Limb (tissue), 2 donors: ENCODE results near the gene HSPA1L.
"Not testable (repeated sequence)": the region's sequence is repeated elsewhere in the genome, so short reads cannot be mapped to it uniquely, and the experiment has no call there.

Experiments
- DNase-seq, 2 donors: peaks; one replicate each; pipeline ENCODE4 v3.0.0-alpha.2; 2016; ENCODE audit errors: extremely low spot score in 2 of 2

Gene HSPA1L

DNA sequence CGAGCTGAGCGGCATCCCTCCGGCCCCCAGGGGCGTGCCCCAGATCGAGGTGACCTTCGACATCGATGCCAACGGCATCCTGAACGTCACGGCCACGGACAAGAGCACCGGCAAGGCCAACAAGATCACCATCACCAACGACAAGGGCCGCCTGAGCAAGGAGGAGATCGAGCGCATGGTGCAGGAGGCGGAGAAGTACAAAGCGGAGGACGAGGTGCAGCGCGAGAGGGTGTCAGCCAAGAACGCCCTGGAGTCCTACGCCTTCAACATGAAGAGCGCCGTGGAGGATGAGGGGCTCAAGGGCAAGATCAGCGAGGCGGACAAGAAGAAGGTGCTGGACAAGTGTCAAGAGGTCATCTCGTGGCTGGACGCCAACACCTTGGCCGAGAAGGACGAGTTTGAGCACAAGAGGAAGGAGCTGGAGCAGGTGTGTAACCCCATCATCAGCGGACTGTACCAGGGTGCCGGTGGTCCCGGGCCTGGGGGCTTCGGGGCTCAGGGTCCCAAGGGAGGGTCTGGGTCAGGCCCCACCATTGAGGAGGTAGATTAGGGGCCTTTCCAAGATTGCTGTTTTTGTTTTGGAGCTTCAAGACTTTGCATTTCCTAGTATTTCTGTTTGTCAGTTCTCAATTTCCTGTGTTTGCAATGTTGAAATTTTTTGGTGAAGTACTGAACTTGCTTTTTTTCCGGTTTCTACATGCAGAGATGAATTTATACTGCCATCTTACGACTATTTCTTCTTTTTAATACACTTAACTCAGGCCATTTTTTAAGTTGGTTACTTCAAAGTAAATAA is 2.2 kb upstream of the HSPA1L start:
- not testable (repeated sequence) for DNase-seq

- DNase-seq: peak; percentile 96 to 97
Observed at GRCh38 chr6:31814677-31815024, 432 bp downstream of the HSPA1L start.

DNA sequence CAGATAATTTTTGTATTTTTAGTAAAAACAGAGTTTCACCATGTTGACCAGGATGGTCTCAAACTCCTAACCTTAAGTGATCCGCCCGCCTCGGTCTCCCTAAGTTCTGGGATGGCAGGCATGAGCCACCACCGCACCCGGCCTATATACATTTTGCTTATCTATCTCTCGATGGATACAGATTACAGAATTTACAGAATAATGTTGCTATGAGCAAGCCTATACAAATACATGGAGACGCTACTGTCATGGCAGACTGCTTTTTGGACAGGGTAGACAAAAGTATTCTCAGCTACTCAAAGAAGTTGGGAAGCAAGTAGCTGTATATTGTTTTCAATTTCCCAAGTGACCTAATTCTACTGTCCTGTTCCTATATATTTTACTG is 1.6 kb downstream of the HSPA1L start:
- DNase-seq: no peak

GRCh38 chr6:31811645-31812044 is 3.4 kb downstream of the HSPA1L start:
- DNase-seq: no peak

- not testable (repeated sequence) for DNase-seq
Observed at GRCh38 chr6:31808599-31808998, 6.5 kb downstream of the HSPA1L start.

DNA sequence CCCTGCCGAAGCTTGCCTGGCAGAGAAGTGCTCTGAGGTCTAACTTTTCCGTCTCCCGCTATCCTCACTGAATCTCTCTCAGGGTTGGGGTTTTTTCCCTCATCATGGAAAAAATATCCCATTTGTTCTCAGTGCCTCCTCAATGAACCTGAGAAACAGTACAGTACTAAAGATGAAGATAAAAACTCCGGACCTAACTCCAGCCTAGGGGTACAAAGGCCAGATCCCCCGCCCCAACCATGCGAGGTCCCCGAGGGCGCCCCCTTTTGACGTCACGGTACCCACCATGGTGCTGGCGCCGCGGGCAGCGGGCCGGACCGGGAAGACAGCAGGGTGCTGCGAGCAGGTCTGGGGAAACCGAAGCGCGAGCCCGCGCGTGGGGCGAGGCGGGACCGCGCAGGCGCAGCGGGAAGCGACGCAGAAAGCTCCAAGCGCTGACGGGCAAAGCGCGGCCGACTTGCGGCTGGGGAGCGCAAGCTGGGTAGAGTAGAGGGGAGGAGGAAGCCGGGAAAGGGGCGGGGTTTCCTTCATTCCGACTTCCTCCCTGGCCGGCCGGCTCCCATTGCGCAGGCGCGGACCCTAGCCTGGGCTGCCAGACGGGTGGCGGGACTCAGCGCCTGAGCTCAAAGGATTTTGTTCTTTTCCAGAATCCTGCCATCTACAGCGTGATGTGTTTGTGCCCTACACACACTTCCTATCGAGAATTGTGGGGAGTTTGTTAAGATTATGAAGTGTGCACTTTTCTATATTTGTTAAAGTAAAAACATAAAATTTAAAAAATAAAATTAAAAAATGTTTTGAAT is 8.4 kb downstream of the HSPA1L start, which contains the start of gene LSM2:
Gene LSM2, minus strand, starts transcription at position 497 of the 803 bp plus-strand sequence. Its CDS starts 209 bp downstream, at position 288.
- DNase-seq: peak; percentile 97 to 98

GRCh38 chr6:31805939-31806469 is 9.1 kb downstream of the HSPA1L start:
- no peak for DNase-seq

DNA sequence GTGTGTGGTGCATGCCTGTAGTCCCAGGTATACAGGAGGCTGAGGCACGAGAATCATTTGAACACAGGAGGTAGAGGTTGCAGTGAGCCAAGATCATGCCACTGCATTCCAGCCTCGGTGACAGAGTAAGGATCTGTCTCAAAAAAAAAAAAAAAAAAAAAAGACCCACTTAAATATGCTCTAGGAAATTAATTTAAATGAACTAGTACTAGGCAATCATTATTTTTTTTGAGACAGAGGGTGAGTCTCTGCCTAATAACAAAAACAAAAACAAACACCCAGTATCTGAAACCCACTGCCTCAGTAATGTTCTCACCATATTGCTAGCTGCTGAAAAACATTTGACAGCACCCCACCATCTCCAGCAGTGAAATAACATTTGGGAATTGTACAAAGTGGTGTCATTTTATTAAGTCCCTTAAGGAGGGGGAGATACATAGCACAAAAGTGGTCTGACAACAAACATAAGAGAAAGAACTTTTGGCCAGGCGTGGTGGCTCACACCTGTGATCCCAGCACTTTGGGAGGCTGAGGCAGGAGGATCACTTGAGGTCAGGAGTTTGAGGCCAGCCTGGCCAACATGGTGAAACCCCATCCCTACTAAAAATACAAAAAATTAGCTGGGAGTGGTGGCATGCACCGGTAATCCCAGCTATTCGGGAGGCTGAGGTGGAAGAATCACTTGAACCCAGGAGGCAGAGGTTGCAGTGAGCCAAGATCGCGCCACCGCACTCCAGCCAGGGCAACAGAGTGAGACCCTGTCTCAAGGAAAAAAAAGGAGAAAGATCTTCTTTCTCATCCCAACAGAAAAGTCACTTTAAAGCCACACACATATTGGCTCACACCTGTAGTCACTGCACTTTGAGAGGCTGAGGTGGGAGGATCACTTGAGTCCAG is 13.8 kb downstream of the HSPA1L start:
- not testable (repeated sequence) for DNase-seq

DNA sequence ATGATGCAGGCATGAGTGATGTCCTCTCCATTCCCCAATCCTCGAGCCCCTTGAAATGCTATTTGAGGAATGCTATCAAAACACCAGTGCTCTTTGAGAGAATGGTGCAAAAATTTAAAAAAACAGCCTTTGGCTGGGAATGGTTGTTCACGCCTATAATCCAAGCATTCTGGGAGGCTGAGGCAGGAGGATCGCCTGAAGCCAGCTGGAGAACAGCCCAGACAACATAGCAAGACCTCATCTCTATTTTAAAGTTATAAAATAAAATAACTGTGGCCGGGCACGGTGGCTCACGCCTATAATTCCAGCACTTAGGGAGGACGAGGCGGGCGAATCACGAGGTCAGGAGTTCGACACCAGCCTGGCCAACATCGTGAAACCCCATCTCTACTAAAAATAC is 15.3 kb downstream of the HSPA1L start:
- DNase-seq: no peak

DNA sequence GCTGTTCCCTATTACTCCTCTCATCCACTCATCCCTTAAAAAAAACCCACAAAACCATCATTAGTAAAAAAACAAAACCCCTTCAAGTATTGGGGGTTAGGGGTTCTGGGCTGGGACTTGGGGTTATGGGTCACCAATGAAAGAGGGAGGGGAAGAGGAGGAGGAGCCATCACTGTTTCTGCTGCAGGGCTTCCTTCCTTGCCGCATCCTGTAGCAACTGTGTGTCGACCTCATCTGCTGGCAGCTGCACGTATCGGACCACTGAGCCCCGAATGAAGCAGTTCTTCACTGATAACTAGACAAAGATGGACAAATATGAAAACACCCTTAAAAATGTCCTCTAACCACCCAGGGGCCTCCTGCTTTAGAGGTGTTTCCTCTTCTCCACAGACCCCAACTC is 17.5 kb downstream of the HSPA1L start:
- DNase-seq: no peak

DNA sequence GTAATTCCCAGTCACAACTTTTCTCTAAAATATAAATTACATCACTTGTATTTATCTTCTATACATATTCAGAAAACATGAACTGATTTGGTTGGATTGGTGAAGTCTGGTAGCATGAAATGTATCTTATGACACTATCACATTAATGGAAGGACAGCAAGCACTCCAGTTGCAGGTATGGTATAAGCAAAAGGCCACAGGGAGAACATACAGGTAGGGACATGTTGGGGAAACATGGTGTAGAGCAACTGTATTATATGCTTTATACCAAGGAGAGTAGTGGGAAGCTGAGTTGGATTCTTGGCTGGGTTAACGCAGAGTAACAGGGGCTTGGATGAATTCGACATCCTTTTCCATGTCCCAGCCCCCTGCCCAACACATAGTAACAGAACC is 18.1 kb downstream of the HSPA1L start:
- DNase-seq: no peak

DNA sequence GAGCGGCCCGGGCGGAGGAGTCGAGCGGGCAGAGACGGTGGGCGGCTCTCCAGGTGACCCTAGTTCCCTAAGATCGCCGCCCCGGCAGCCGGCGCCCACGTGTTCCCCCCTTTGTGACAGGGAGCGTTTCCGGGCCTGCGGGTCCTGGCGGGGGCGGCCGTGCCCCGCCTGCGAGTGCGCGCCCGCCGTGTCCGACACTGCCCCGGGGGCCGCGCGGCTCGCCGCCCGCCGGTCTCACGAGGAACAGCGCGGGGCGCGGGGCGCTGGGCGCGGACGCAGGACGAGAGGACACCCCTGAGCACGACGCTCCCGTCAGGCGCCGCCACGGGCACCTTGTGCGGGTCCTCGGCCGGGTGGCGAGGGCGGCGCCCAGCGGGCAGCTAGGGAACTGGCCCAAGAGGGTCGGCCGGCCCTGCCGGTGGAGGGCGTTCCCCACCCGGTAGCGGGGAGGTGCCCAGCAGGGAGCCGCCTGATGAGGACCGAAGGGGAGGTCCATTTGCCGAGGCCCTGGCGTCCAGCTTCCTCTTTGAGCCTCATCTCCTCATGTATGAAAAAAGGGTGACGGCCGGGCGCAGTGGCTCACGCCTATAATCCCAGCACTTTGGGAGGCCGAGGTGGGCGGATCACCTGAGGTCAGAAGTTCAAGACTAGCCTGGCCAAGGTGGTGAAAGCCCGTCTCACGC is 19.3 kb downstream of the HSPA1L start, which contains the start of gene VARS1:
Gene VARS1, minus strand, starts transcription at position 137 of the 683 bp plus-strand sequence. CDS start 535 bp downstream, outside the sequence.
- DNase-seq: peak; percentile 87 to 92

DNA sequence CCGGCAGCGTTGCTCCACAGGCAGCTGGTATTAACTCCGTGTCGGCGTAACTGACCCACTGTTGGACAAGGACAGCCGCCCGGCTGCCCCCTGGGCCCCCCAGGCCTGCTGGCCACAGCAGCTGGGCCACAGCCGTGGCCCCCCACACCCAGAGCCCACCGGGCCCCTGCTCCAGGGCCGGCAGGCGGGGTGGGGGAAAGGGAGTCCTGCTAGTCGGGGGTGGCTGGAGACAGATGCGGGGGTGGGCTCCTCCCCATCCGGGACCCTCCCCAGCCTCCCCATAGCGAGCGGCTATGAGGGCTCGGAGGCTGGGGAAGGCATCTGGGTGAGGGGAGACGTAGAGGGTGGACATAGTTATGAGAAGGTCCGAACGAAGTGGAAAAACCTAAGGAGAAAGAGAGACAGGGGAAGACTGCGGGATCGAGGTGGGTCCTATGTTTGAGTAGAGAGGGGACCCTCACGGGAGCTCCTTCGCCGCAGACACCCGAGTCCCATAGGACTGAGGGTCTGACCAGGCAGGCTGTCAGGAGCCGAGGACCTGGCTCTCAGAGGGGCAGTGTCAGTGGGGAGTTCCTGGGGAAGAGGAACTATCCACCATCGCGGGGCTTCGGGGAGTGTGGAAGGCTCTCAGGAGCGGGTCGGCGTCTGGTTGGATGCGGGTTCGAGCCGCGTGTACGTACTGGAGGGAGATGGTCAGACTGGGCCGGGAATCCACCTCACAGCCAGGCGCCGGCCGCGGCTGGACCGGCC is 20.0 kb downstream of the HSPA1L start:
- peak in 1 of 2 donors; percentile 54 for DNase-seq

GRCh38 chr6:31794294-31794865 is 20.7 kb downstream of the HSPA1L start:
- no peak for DNase-seq

DNA sequence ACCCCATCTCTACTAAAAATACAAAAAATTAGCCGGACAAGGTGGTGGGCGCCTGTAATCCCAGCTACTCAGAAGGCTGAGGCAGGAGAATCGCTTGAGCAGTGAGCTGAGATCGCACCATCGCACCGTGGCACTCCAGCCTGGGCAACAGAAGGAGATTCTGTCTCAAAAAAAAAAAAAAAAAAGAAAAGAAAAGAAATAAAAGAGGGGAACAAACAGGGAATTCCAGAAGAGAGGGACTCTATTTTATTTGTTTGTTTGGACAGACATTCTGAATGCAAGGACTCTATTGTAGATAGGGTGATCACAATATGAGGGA is 21.2 kb downstream of the HSPA1L start:
- DNase-seq: not testable (repeated sequence)

GRCh38 chr6:31792761-31793171 is 22.3 kb downstream of the HSPA1L start:
- no peak for DNase-seq

- no peak for DNase-seq
Observed at GRCh38 chr6:31792090-31792374, 23.1 kb downstream of the HSPA1L start.

GRCh38 chr6:31791324-31792089 is 23.6 kb downstream of the HSPA1L start:
- DNase-seq: peak; percentile 52 to 77

DNA sequence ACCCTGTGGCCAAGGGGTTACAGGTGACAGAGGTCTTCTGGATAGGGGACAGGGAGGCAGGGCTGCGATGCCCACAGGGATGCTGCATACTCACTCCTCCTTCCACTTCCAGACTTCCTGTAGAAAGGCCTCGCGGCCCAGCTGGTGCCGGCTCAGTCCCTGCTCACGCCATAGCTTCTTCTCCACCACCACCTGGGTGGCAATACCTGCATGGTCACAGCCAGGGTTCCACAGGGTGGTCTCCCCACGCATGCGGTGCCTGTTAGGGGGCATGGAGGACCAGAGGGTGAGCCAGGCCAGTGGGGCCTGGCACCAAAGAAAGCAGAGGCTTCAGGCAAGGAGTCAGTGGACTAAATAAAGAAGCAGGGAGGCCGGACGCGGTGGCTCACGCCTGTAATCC is 29.6 kb downstream of the HSPA1L start:
- no peak for DNase-seq
